ENCODE data around the gene AHCYL2. TPM values are rescaled to one million over a fixed set of nuclear protein-coding genes. Genes with fewer than 3 reads are reported as not detected.

Gene AHCYL2
- total RNA-seq, 2 experiments from 2014 or later = 16.4 to 17.1 TPM

GRCh38 chr7:129383542-129384132 lies 158.8 kb downstream of the AHCYL2 start:
- Mint-ChIP-seq H3K9me3 (no peaks in the 10 kb centered on the region), H3K36me3 (peaks cover 15% of the 10 kb centered on the region), H3K4me1 (ENCODE audit: low read depth) (peaks cover 19% of the 10 kb centered on the region), H3K27me3 (no peaks in the 10 kb centered on the region), H3K27ac (no peak overlapping the region), H3K4me3 (no peak overlapping the region)
- no peak for DNase-seq
- POLR2A ChIA-PET = no interaction called here
- CTCF ChIA-PET = no interaction called here
- intact Hi-C loops (cut with micrococcal nuclease) = no loop called here

- POLR2A ChIA-PET = interaction anchor here (1.2 kb wide), 1 partner anchor 17 kb away, joined by 3 read pairs; no protein-coding TSS in a partner anchor
- no peaks in the 10 kb centered on the region for H3K9me3 Mint-ChIP-seq
- intact Hi-C loops (cut with micrococcal nuclease) = no loop called here
- H3K4me1 Mint-ChIP-seq (ENCODE audit: low read depth) = peaks cover 19% of the 10 kb centered on the region
- no peak overlapping the region for H3K4me3 Mint-ChIP-seq
- no peaks in the 10 kb centered on the region for H3K27me3 Mint-ChIP-seq
- peaks cover 15% of the 10 kb centered on the region for H3K36me3 Mint-ChIP-seq
- no peak for DNase-seq
- CTCF ChIA-PET = interaction anchor here (1.5 to 1.6 kb wide), 2 partner anchors 8 to 17 kb away, joined by 8 to 10 read pairs; no protein-coding TSS in a partner anchor
- no peak overlapping the region for H3K27ac Mint-ChIP-seq
These were observed 160.3 kb downstream of the AHCYL2 start for GRCh38 chr7:129385116-129385515.

DNA sequence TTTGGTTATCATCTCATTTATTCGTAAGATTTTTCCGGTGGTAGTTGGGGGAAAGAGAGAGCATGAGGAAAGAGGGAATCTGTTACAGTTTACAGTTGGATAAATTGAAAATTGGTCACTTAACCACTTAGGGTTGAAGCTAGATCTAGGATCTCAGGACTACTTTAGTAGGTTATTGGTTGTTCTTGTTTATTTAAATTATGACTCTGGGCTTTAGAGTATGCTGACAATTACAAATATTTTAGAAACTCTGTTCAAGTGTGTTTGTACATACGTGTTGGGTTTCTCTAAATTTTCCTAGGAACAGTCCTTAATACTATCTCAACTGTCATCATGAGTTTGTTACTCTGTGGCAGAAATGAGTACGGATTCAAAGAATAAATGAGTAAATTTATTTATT lies 160.8 kb downstream of the AHCYL2 start:
- H3K4me3 Mint-ChIP-seq = no peak overlapping the region
- ChIA-PET POLR2A (interaction anchor here (1.2 kb wide), 1 partner anchor 17 kb away, joined by 3 read pairs; no protein-coding TSS in a partner anchor), CTCF (interaction anchor here (1.5 to 1.6 kb wide), 2 partner anchors 9 to 18 kb away, joined by 8 to 10 read pairs; no protein-coding TSS in a partner anchor)
- no peaks in the 10 kb centered on the region for H3K27me3 Mint-ChIP-seq
- peaks cover 15% of the 10 kb centered on the region for H3K36me3 Mint-ChIP-seq
- peaks cover 19% of the 10 kb centered on the region for H3K4me1 Mint-ChIP-seq (ENCODE audit: low read depth)
- no peak for DNase-seq
- H3K9me3 Mint-ChIP-seq = no peaks in the 10 kb centered on the region
- no peak overlapping the region for H3K27ac Mint-ChIP-seq
- intact Hi-C loops (cut with micrococcal nuclease) = no loop called here

GRCh38 chr7:129386506-129386905 lies 161.7 kb downstream of the AHCYL2 start:
- ChIA-PET POLR2A (no interaction called here), CTCF (interaction anchor here (5.0 to 6.5 kb wide), 2 partner anchors 9 to 19 kb away, joined by 27 to 47 read pairs; no protein-coding TSS in a partner anchor)
- Mint-ChIP-seq H3K27ac (no peak overlapping the region), H3K4me3 (no peak overlapping the region), H3K9me3 (no peaks in the 10 kb centered on the region), H3K36me3 (peaks cover 15% of the 10 kb centered on the region), H3K27me3 (no peaks in the 10 kb centered on the region), H3K4me1 (ENCODE audit: low read depth) (peaks cover 19% of the 10 kb centered on the region)
- DNase-seq = no peak
- intact Hi-C loops (cut with micrococcal nuclease) = no loop called here

- intact Hi-C loops (cut with micrococcal nuclease) = no loop called here
- Mint-ChIP-seq H3K27me3 (no peaks in the 10 kb centered on the region), H3K27ac (no peak overlapping the region), H3K4me3 (no peak overlapping the region), H3K9me3 (no peaks in the 10 kb centered on the region), H3K4me1 (ENCODE audit: low read depth) (peaks cover 14% of the 10 kb centered on the region), H3K36me3 (peaks cover 12% of the 10 kb centered on the region)
- DNase-seq = no peak
- POLR2A ChIA-PET = no interaction called here
- CTCF ChIA-PET = interaction anchor here (2.1 to 6.5 kb wide), 3 partner anchors 10 to 83 kb away, joined by 7 to 47 read pairs (median 27); no protein-coding TSS in a partner anchor
These were observed 162.7 kb downstream of the AHCYL2 start for GRCh38 chr7:129387537-129387936.

DNA sequence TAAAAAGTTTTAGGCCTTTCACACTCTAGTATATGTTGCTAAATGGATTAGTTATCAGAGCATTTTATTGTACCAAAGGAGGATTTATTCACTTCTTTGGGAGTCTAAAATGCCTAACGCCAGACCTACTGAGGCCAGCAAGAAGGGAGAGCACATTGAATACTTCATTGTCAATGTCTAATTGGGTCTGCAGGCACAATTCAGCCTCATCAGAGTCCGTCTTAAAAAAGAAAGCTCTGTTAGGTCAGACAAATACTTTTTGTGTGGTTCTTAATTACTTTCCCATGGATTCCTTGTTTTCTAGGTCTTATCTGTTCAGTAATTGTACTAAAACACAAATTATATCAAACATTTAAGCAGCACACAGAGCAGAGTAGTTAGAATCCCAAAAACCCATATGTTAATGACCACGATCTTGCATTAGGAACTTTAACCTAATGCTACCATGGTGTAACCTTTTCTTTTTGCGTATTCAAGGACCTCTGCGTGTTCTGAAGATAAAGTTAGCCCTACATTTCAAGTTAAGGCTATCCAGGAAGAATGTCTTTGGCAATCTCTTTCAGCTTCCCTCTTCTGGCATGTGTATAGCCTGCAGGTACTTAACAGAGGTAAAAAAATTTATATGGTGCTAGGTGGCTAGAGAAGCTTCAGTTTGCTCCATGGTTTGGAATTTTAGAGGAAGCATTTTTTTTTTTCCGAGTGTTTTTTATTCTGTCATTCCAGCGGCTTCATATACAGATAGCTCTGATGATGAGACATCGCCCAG lies 163.7 kb downstream of the AHCYL2 start:
- ChIA-PET CTCF (interaction anchor here (1.4 to 6.5 kb wide), 4 partner anchors 11 to 171 kb away, joined by 5 to 47 read pairs (median 17); no protein-coding TSS in a partner anchor), POLR2A (no interaction called here)
- Mint-ChIP-seq H3K9me3 (no peaks in the 10 kb centered on the region), H3K4me1 (ENCODE audit: low read depth) (peaks cover 10% of the 10 kb centered on the region), H3K4me3 (no peak overlapping the region), H3K27me3 (no peaks in the 10 kb centered on the region), H3K27ac (no peak overlapping the region), H3K36me3 (peaks cover 10% of the 10 kb centered on the region)
- no peak for DNase-seq
- intact Hi-C loops (cut with micrococcal nuclease) = no loop called here

GRCh38 chr7:129389829-129390228 lies 165.0 kb downstream of the AHCYL2 start:
- H3K27me3 Mint-ChIP-seq = no peaks in the 10 kb centered on the region
- H3K36me3 Mint-ChIP-seq = peaks cover 9% of the 10 kb centered on the region
- ChIA-PET POLR2A (no interaction called here), CTCF (interaction anchor here (0.7 to 6.5 kb wide), 6 partner anchors 8 to 218 kb away, joined by 3 to 47 read pairs (median 4); no protein-coding TSS in a partner anchor)
- H3K9me3 Mint-ChIP-seq = no peaks in the 10 kb centered on the region
- no peak for DNase-seq
- peaks cover 8% of the 10 kb centered on the region for H3K4me1 Mint-ChIP-seq (ENCODE audit: low read depth)
- H3K27ac Mint-ChIP-seq = no peak overlapping the region
- no peak overlapping the region for H3K4me3 Mint-ChIP-seq
- intact Hi-C loops (cut with micrococcal nuclease) = no loop called here

DNA sequence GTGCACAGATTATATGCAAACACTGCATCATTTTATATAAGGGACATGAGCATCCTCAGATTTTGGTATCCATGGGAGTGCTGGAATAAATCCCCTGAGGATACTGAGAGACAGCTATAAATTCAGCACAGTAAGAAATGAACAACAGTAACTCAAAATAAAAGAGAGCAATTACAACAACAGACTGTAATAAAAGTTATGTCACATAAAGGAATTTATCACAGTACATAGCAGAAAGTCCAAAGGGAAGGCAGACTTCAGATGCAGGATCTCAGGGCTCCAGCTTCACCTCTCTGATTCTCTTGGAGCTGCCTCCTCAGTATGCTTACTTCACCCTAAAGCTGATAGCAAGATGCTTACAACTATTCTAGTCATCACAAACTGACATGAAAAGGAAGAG lies 165.5 kb downstream of the AHCYL2 start:
- DNase-seq = no peak
- intact Hi-C loops (cut with micrococcal nuclease) = no loop called here
- no peak overlapping the region for H3K27ac Mint-ChIP-seq
- no peaks in the 10 kb centered on the region for H3K9me3 Mint-ChIP-seq
- H3K27me3 Mint-ChIP-seq = no peaks in the 10 kb centered on the region
- POLR2A ChIA-PET = no interaction called here
- peaks cover 7% of the 10 kb centered on the region for H3K4me1 Mint-ChIP-seq (ENCODE audit: low read depth)
- H3K4me3 Mint-ChIP-seq = no peak overlapping the region
- CTCF ChIA-PET = interaction anchor here (0.9 to 6.5 kb wide), 5 partner anchors 8 to 172 kb away, joined by 3 to 47 read pairs (median 5); no protein-coding TSS in a partner anchor
- H3K36me3 Mint-ChIP-seq = peaks cover 8% of the 10 kb centered on the region

- Mint-ChIP-seq H3K36me3 (peaks cover 6% of the 10 kb centered on the region), H3K27ac (no peak overlapping the region), H3K9me3 (no peaks in the 10 kb centered on the region), H3K4me3 (no peak overlapping the region), H3K4me1 (ENCODE audit: low read depth) (peaks cover under 1% of the 10 kb centered on the region), H3K27me3 (no peaks in the 10 kb centered on the region)
- intact Hi-C loops (cut with micrococcal nuclease) = no loop called here
- no peak for DNase-seq
- CTCF ChIA-PET = interaction anchor here (0.9 to 6.5 kb wide), 3 partner anchors 10 to 122 kb away, joined by 3 to 47 read pairs (median 3); no protein-coding TSS in a partner anchor
- POLR2A ChIA-PET = no interaction called here
These were observed 166.8 kb downstream of the AHCYL2 start for GRCh38 chr7:129391546-129392171.

- no peak for DNase-seq
- intact Hi-C loops (cut with micrococcal nuclease) = no loop called here
- no peak overlapping the region for H3K4me3 Mint-ChIP-seq
- H3K9me3 Mint-ChIP-seq = no peaks in the 10 kb centered on the region
- H3K27ac Mint-ChIP-seq = no peak overlapping the region
- no peaks in the 10 kb centered on the region for H3K4me1 Mint-ChIP-seq (ENCODE audit: low read depth)
- CTCF ChIA-PET = no interaction called here
- peaks cover 6% of the 10 kb centered on the region for H3K36me3 Mint-ChIP-seq
- no peaks in the 10 kb centered on the region for H3K27me3 Mint-ChIP-seq
- POLR2A ChIA-PET = no interaction called here
These were observed 168.4 kb downstream of the AHCYL2 start for GRCh38 chr7:129393255-129393654.

GRCh38 chr7:129394101-129394500 lies 169.3 kb downstream of the AHCYL2 start:
- Mint-ChIP-seq H3K36me3 (peaks cover 6% of the 10 kb centered on the region), H3K4me1 (ENCODE audit: low read depth) (no peaks in the 10 kb centered on the region), H3K27ac (no peak overlapping the region), H3K4me3 (no peak overlapping the region), H3K9me3 (no peaks in the 10 kb centered on the region), H3K27me3 (no peaks in the 10 kb centered on the region)
- intact Hi-C loops (cut with micrococcal nuclease) = no loop called here
- ChIA-PET CTCF (no interaction called here), POLR2A (no interaction called here)
- no peak for DNase-seq

Measured in activated CD4-positive, alpha-beta memory T cell treated with anti-CD3 and anti-CD28 coated beads for 36 hours (primary cell).